Fibroblast of pulmonary artery (primary cell): ENCODE results near the gene EPB41.
A peak's percentile ranks its signal among the peaks of the same experiment; 100 is the strongest.
"Not testable (repeated sequence)": the region's sequence is repeated elsewhere in the genome, so short reads cannot be mapped to it uniquely, and the experiment has no call there.

Experiments used
- DNase-seq: peaks from one replicate; pipeline ENCODE4 v3.0.0-alpha.2; 2010; ENCODE audit warnings: low read depth
- H3K4me3 ChIP-seq: replicated peaks from 2 replicates; pipeline ENCODE4 v1.5.1; 2011; ENCODE audit warnings: low read depth, mild to moderate bottlenecking, control low read depth, low read length, moderate library complexity
- CTCF ChIP-seq: IDR thresholded peaks from 2 replicates; pipeline ENCODE4 v1.5.1; 2011; ENCODE audit warnings: mild to moderate bottlenecking, control low read depth, low read length, inconsistent platforms; ENCODE audit errors: missing control alignments

The EPB41 gene

GRCh38 chr1:29129916-29130315 is 215.5 kb downstream of the EPB41 start:
- H3K4me3 ChIP-seq: no peak overlapping the region
- no peak for DNase-seq

GRCh38 chr1:29131056-29131455 is 216.7 kb downstream of the EPB41 start:
- not testable (repeated sequence) for H3K4me3 ChIP-seq, DNase-seq

More at GRCh38 chr1:29129916-29130315, 215.5 kb downstream of the EPB41 start:
- no peak for TF ChIP-seq CTCF

- no peak overlapping the region for H3K4me3 ChIP-seq
- no peak for DNase-seq
- no peak for TF ChIP-seq CTCF
Measured at GRCh38 chr1:29133861-29134694, 219.7 kb downstream of the EPB41 start.

GRCh38 chr1:29134695-29135028 is 220.3 kb downstream of the EPB41 start:
- DNase-seq: no peak
- H3K4me3 ChIP-seq: no peak overlapping the region

GRCh38 chr1:29136391-29136915 is 222.1 kb downstream of the EPB41 start:
- no peak for TF ChIP-seq CTCF
- H3K4me3 ChIP-seq: no peak overlapping the region
- DNase-seq: peak; percentile 65

More at GRCh38 chr1:29134695-29135028, 220.3 kb downstream of the EPB41 start:
- TF ChIP-seq CTCF: no peak

GRCh38 chr1:29142714-29143113 is 228.3 kb downstream of the EPB41 start:
- no peak for DNase-seq
- no peak for TF ChIP-seq CTCF
- no peak overlapping the region for H3K4me3 ChIP-seq

GRCh38 chr1:29144178-29144577 is 229.8 kb downstream of the EPB41 start:
- TF ChIP-seq CTCF: no peak

More at GRCh38 chr1:29144178-29144577, 229.8 kb downstream of the EPB41 start:
- DNase-seq: no peak
- no peak overlapping the region for H3K4me3 ChIP-seq
